Medulla oblongata (tissue), 1 donor: Measurements from ENCODE around the gene DSN1.
A peak's percentile ranks its signal among the peaks of the same experiment; 100 is the strongest.

ENCODE experiments used
- DNase-seq: peaks from one replicate; pipeline ENCODE4 v3.0.0-alpha.2; 2015; ENCODE audit errors: extremely low spot score

Gene DSN1

GRCh38 chr20:36795691-36796090 is 22.1 kb upstream of the DSN1 start:
- no peak for DNase-seq

GRCh38 chr20:36794116-36794474 is 20.5 kb upstream of the DSN1 start:
- DNase-seq = no peak

- no peak for DNase-seq
Observed at GRCh38 chr20:36793294-36794115, 19.9 kb upstream of the DSN1 start.

GRCh38 chr20:36792422-36792821 is 18.9 kb upstream of the DSN1 start:
- peak; percentile 54 for DNase-seq

- no peak for DNase-seq
Observed at GRCh38 chr20:36791862-36792261, 18.3 kb upstream of the DSN1 start.

- DNase-seq = no peak
Observed at GRCh38 chr20:36786663-36787062, 13.1 kb upstream of the DSN1 start.

GRCh38 chr20:36786246-36786645 is 12.7 kb upstream of the DSN1 start:
- DNase-seq = no peak

- DNase-seq = no peak
Observed at GRCh38 chr20:36785308-36785707, 11.7 kb upstream of the DSN1 start.

- DNase-seq = no peak
Observed at GRCh38 chr20:36784900-36785299, 11.3 kb upstream of the DSN1 start.

- no peak for DNase-seq
Observed at GRCh38 chr20:36784116-36784515, 10.6 kb upstream of the DSN1 start.

GRCh38 chr20:36779656-36780025 is 6.1 kb upstream of the DSN1 start:
- DNase-seq = no peak

GRCh38 chr20:36778831-36779655 is 5.5 kb upstream of the DSN1 start:
- no peak for DNase-seq

- DNase-seq = no peak
Observed at GRCh38 chr20:36777576-36777975, 4.0 kb upstream of the DSN1 start.

GRCh38 chr20:36777167-36777566 is 3.6 kb upstream of the DSN1 start:
- no peak for DNase-seq

GRCh38 chr20:36775826-36776225 is 2.3 kb upstream of the DSN1 start:
- peak; percentile 31 for DNase-seq

GRCh38 chr20:36775196-36775595 is 1.6 kb upstream of the DSN1 start:
- peak; percentile 46 for DNase-seq

- no peak for DNase-seq
Observed at GRCh38 chr20:36773107-36773596, 411 bp downstream of the DSN1 start.

GRCh38 chr20:36770680-36771079 is 2.9 kb downstream of the DSN1 start:
- DNase-seq = no peak

GRCh38 chr20:36768768-36769430 is 4.7 kb downstream of the DSN1 start:
- DNase-seq = no peak

GRCh38 chr20:36761125-36761524 is 12.4 kb downstream of the DSN1 start:
- DNase-seq = no peak

- DNase-seq = no peak
Observed at GRCh38 chr20:36760647-36761046, 12.9 kb downstream of the DSN1 start.

- DNase-seq = no peak
Observed at GRCh38 chr20:36758276-36758675, 15.3 kb downstream of the DSN1 start.
